GM19328 (cell line): ENCODE measurements around the gene WNT2B.

Experiments used
- ATAC-seq: cut with Tn5 transposase; IDR thresholded peaks from one replicate; pipeline ENCODE4 v1.9.1; 2021; ENCODE audit warnings: mild to moderate bottlenecking, moderate library complexity; ENCODE audit not compliant: unreplicated experiment

Gene WNT2B

DNA sequence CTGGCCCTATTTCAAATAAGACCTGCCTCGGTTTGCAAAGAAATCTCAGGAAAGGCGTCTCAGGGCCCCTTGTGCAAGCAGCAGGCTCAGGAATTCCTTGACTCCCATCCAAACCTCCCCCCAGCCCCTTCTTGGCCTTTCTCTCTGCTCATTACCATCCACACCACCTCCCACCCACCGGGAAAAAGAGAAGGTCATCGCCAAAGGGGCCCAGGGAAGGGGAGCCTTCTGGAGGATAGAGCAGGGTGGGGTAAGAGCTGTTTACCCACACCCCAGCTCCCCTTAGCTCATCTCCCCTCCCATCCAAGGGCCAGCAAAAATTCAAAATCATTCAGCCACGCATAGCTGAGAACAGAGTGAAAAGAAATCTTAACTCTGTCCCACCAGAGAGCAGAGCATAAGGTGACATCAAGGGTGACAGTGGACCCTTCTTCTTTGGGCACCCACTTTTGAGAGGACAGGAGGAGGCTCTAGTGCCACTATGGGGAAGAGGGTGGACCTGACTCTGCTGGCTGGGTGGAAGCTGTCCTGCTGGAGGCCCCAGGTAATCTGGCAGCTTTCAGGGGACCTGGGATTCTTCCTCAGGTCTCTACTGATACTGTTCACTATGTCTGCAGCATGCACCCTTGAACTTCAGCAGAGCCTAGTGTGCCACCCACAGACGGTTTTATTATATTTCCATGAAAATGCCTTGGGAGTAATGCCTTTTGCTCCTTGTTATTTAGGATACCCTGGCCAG, 3.9 kb upstream of the WNT2B start:
- no peak for ATAC-seq

DNA sequence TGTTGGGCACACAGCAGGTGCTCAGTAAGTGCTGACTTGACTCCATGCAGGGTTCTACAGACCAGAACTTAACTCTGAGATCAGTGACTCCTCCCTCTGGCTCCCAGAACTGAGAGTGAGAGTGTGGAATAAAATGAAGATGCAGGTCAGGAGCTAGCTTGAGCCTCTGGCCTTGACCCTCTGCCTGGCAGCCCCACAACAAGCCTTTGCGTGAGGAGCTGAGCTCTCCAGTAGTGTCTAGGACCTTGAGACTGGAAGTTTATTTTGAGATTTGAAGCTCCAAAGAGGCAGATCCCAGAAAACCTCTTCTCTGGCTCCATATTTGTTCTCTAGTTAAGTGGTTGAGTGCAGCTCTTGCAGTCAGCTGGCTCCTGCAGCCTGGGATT, 3.4 kb upstream of the WNT2B start:
- no peak for ATAC-seq

DNA sequence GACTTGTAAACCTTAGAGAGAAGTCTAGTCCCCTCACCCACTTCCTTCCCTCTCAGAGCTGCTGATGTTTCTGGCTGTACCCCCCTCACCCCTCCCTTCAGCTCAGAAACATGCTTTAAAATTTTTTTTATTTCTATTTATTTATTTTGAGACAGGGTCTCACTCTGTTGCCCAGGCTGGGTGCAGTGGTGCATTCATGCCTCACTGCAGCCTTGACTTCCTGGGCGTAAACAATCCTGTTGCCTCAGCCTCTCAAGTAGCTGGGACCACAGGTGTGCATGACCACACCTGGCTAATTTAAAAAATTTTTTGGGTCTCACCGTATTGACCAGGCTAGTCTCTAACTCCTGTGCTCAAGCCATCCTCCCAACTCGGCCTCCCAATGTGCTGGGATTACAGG, 2.9 kb upstream of the WNT2B start:
- no peak for ATAC-seq

DNA sequence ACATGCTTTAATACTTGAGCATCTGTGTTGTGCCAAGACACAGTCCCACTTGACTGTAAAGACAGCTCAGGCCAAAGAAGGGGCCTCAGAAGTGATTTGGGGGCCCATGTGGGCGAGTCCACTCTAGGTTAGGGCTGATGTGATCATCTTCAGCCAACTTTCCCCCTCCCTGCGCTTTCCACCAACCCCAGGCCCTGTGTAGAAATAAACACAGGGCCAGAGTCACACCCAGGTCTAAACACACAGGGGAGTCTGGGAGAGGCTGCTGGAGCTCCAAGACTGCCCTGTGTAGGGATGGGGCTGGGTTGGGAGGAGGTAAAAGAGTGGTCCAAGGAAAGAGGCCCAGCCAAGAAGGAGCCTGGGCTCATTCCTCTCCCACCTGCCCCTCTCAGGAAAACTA, 2.5 kb upstream of the WNT2B start:
- no peak for ATAC-seq

DNA sequence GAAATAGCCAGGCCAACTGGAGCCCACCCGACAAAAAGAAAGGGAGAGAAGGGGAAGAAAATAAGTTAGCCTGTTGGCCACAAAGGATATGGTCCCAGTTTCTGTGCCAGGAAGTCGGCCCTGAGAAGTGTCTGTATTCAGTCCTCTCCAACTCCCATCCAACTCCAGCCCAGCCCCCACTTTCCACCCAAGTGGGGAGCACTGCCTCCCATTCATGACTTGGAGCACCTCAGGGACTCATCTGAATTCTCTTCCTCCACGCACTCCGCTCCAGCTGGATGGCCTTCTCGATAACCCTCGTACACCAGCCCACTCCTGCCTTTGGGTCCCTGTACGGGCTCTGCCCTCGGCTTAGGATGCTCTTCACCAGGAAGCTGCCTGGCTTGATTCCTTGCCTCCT, 2.0 kb upstream of the WNT2B start:
- no peak for ATAC-seq

DNA sequence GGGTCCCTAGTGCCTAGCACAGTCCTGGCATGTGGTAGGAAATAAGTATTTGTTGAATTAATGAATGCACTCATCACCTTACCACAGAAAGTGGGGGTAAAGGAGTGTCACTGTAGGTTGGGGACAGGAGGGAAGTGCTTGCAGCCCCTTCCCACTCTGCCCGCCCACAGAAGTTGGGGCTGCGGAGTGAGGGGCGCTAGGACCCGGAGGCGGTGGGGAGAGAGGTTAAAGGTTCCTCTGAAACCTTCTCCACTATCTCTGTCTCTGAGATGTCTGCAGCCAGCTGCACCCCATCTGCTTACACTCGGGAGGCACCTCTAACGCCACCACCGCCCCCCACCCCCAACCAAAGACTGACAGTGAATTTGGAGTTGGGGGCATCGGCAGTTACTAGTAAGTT, 1.4 kb upstream of the WNT2B start:
- ATAC-seq: no peak

DNA sequence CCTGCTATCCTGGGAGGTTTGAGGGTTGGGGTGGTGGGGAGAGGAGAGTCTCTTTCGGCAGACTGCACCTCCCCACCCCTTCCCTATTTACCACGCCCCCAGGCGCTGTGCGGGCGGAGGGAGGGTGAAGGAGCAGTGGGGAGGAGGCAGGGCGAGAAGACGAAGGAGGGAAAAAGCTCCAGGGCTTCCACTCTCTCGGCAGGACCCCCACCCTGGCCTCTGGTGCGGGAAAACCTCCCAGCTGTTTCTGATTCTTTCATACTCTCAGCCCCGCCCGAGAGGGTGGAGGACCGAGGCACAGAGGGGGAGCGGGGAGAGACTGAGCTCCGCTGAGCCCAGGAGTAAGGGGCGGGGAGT, 866 bp upstream of the WNT2B start:
- no peak for ATAC-seq

DNA sequence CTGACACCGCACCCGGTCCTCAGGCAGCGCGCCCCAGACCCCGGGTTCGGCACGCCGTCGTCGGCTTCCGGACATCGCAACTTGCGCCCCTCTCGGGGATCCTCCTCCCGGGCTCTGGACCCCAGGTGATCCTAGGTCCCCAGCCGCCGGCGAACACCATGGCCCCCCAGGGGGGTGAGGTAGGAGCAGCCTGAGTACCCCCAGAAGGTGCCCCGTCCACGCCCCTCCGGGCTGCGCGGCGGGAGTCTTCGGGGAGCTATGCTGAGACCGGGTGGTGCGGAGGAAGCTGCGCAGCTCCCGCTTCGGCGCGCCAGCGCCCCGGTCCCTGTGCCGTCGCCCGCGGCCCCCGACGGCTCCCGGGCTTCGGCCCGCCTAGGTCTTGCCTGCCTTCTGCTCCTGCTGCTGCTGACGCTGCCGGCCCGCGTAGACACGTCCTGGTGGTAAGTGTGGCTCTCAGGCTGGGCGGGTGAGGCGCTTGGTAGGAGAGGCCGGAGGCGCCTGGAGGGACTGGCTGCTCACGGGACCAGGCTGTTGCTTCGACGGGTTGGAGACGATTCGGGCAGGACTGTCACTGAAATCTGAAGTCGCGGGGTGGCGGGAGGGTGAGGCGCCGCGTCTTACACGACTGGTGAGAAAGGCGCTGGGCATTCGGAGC, 367 bp downstream of the WNT2B start:
- ATAC-seq: no peak

DNA sequence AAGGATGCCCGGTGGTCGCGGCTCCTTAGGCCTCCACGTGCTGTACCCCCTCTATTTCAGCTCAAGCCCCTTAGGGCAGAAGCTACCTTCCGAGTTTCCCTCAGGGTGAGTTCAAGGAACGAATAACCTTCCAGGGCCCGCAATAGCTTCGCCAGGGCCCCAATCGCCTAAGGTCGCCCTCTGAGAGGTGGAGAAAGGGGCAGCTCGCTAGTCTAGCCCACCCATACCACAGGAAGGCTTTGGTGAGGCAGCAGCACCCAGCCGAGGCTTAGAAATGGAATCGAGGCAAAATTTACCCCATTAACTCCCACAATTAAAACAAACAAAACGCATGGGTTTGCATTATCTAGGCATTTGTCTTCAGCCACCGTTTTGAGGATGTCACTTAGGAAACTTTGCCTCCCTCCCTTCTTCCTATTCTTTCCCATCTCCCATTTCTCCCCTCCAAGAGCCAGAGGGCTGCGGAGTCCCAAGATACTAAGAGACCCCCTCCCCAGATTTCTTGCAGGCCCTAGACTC, 954 bp downstream of the WNT2B start:
- ATAC-seq: no peak

DNA sequence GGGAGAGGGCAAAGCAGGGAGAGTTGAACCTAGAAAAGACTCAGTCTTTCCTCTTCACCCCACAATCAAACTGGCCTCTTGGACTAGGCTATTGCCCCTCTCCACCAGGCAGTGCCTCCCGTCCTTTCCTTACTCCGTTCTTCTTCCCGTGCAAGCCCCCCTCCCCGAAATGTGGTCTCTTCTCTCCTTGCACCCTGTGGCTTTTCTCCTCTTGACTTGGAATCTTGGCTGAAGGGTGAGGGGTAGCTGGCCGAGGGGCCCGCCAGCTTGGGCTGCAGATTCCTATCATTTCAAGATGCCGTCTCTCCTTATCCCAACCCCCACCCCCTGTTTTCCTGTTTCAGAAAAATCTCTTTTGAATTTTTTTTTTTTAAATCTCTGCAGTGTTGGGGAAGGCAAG, 1.6 kb downstream of the WNT2B start:
- no peak for ATAC-seq

DNA sequence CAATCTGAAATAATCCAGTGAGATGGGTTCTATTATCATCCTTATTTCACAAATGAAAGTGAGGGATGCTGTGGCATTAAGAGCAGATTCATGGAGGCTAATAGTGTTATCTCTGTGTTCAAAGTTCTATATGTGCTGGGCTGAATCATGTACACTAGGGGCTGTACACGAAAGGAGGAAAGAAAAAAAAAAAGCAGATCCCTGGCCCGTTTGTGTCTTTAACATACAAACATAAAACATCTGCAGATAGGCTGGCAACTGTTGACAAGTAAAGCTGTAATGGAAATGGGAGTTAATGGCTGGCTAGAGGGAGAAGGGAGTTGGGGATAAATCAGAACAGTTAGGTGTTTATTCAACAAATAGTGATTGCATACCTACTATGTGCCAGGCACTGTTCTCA, 3.1 kb downstream of the WNT2B start:
- ATAC-seq: no peak

DNA sequence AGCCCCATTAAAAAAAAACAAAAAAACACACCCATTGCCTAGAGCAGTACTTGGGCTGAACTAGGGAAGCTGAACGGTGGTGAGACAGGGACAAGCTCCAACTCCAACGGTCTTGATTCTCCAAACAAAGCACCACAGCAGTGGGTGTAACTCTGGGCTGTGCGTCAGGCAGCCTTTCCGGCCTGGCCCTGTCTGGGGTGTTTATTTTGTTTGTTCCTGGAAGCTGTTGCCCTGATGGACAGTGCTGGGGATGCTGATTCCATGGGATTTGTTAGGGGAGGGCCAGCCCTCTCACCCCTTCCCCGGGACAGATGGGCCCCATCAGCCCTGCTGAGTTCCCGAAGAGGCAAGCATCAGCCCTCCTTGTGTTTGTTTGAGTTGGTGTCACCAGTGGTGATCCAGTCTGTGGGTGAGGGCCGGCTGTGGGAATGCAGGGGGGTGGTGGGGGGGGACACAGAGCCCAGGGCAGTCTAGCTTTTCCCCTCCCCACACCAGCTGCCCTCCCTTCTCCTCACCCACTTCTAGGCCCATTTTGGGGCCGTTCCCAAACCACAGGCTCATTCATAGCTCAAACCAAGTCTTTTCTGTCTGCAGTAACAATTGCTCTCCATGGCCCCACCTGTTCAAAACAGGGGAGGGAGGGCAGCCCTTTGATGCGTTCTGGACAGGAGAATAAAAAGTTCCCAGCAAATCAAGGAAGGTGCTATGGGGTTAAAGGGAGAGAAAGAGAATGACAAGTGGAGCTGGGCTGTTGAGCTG, 4.5 kb downstream of the WNT2B start:
- ATAC-seq: no peak

DNA sequence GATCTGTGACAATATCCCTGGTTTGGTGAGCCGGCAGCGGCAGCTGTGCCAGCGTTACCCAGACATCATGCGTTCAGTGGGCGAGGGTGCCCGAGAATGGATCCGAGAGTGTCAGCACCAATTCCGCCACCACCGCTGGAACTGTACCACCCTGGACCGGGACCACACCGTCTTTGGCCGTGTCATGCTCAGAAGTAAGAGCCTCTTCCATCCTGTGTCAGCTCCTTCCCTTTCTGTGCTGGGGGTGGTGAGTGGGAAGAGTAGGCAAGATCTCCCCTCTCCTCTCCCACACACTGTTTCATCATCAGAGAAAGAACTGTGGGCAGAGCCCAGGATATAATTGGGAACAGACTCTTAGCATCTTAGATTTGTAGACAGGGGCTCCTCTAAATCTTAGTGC, 6.1 kb downstream of the WNT2B start:
- no peak for ATAC-seq

DNA sequence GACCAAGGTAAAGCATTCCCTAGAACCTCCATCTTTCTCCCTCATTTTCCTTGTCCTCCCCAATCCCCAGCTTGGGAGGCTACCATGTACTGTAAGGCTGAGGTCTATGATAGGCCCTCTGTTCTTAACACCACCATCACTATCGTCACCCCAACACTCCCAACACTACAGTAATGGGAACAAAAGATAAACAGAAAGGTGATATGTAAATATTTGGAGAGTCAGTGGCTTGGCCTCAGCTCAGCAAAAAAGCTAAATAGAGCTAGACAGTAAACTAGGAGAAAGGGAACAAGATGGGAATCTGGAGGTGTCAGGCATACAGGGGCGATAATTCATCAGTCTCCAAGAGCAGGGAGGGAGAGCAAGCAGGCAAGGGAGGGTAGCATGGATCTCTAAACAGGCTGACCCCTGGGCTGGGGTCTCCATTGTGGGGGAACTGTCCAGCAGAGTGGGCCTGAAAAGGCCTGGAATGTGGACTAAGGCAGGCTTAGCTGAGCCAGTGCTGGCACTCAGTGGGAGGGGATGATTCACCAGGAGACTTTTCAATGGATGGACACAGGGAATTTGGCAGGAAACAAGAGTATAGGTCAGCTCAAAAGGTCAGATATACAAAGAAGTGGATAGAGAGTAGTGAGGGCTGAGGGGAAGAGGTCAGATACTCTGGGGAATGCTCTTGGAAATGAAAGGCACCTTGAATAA, 6.7 kb downstream of the WNT2B start:
- no peak for ATAC-seq

DNA sequence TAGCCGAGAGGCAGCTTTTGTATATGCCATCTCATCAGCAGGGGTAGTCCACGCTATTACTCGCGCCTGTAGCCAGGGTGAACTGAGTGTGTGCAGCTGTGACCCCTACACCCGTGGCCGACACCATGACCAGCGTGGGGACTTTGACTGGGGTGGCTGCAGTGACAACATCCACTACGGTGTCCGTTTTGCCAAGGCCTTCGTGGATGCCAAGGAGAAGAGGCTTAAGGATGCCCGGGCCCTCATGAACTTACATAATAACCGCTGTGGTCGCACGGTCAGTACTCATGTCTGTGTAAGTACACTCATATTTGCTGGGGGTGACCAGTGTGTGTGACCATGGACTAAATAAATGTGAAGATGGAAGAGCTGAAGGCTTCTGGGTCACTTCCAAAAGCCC, 7.4 kb downstream of the WNT2B start:
- ATAC-seq: no peak

DNA sequence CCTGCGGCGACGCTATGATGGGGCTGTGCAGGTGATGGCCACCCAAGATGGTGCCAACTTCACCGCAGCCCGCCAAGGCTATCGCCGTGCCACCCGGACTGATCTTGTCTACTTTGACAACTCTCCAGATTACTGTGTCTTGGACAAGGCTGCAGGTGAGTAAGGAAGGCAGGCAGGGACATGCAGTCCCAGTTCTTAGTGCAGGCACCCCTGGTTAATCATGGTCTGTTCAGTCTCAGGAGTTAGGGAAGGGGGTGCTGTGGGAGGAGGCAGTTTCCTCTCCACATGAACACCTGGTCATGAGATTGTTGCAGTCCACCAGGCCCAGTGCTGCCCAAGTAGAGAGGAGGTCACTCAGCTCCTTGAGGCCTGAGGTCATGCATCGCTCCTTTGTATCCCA, 8.5 kb downstream of the WNT2B start:
- no peak for ATAC-seq

DNA sequence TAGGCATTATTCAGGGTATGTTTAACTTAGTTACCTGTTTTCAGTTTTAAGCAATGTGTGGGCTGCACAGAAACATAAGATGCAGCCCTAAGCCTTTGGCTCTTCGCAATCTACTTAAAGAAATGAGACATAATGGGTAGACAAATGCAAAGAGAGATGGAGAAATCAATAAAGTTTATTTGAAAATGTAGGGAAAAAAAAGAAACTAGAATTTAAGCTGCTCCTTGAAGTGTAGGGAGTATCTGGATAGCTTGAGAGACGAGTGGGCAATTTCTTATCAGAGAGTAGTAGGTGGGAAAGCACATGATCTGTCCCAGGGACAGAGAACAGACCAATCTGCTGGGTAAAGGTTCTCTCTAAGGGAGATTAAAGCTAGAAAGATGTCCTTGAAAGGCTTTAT, 8.9 kb downstream of the WNT2B start:
- ATAC-seq: no peak

DNA sequence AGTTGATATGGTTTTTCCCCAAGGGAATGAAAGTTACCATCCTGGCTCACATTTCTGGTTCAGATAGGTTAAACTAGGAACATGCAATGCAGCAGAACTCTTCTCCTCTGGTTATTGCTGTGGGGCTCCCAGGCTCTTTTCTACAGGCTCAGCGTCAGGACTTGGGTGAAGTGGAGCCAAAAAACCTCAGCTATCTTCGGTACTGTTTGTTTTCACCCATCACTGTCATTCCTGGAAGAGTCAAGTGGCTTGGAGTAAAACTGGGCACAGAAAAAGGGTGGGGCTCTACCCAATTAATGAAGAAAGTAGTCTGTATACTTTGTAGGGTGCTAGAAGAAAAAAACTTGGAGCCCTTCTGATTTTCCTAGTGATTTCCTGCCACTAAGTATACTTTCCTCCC, 9.4 kb downstream of the WNT2B start:
- ATAC-seq: no peak

DNA sequence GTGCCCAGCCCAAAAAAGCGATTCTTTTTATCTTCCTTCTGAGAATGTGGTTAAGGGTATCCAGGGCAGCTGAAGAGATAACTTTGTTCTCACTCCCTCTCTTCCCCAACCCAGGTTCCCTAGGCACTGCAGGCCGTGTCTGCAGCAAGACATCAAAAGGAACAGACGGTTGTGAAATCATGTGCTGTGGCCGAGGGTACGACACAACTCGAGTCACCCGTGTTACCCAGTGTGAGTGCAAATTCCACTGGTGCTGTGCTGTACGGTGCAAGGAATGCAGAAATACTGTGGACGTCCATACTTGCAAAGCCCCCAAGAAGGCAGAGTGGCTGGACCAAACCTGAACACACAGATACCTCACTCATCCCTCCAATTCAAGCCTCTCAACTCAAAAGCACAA, 11.4 kb downstream of the WNT2B start:
- ATAC-seq: no peak

DNA sequence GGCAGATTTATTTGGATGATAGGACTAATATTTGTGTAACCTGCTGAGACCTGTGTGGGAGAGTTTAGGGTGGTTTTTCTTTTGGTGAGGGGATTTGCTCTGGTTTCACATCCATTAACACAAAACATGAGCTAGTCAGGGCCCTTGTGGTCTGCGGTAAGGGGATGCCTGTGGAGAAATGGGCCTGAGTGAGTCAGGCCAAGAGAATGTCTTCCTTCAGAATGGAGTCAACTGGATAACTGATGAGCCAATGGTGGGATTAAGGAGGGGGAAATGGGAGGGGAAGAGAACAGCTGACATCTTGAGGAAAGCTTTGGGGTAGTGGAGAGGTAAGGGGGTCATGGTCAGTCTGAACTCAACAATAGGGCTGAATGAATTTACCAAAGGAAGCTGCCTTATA, 13.9 kb downstream of the WNT2B start:
- ATAC-seq: no peak

DNA sequence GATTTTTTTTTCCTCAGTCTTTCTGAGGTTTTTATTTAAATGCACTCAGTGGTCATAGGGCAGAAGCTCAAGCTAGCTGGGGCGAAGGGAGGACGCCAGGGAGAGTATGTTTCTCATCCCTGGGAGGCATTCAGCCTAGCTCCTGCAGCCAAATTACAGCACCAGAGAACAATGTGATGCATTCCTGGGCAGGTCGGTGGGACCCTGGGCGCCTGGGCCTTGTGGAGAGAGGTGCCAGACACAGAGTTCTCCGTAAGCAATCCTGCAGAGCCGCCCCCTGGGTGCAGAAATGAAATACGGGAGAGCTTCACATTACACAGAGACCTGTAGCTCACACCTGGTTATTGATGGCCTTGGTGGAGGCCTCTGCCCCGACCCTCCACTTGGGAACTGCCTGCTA, 15.5 kb downstream of the WNT2B start:
- ATAC-seq: no peak

DNA sequence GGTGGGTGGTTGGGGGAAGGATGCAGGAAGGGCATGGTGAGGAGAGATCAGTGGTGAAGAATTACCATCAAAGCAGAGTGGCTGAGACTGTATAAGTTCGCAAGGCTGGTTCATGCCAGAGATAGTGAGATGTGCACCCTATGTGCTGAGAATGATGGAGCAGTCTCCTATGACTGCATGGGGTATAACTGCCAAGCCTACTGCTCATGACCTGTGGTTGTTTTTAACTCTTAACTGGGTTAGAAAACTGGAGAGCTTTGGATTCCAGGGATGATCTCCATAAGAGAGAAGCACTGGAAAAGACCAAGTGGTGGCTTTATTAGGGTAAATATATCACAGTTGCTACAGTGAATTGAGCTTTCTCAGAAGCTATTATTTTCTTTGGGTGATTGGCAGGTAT, 16.2 kb downstream of the WNT2B start:
- ATAC-seq: no peak
